Endothelial cell of umbilical vein (primary cell): Measurements from ENCODE around the gene CDX4. TPM values are rescaled to one million over a fixed set of nuclear protein-coding genes. Genes with fewer than 3 reads are reported as not detected.

Source experiments
- BruUV-seq: library from RNA; stranded (reverse); fragments of 400-500 nt; replicated peaks from 2 replicates; lab custom pipeline; 2021; lab: Mats Ljungman, UMichigan
- CTCF ChIA-PET: fragments of 300-600, 350-600 bp; sonication (Branson Sonifier 250); formaldehyde crosslinking; loops from one replicate; lab custom pipeline; 2021; ENCODE audit warnings: antibody characterized with exemption, inconsistent platforms; lab: Charles Lee
- POLR2A ChIA-PET: fragments of 300-600, 350-600 bp; sonication (Branson Sonifier 250); formaldehyde crosslinking; loops from one replicate; lab custom pipeline; 2021; ENCODE audit warnings: antibody characterized with exemption, inconsistent platforms; lab: Charles Lee
- DNase-seq: peaks from one replicate; pipeline ENCODE4 v3.0.0-alpha.2; 2011; ENCODE audit warnings: low read depth, low spot score
- FAIRE-seq: peaks from 2 replicates; lab custom pipeline; 2011; peaks lifted over from hg19 to GRCh38; lab: Jason Lieb, UNC
- H2AFZ ChIP-seq: 2 replicates; pipeline ENCODE4 v1.6.0; 2012; ENCODE audit warnings: low read depth, low read length, control low read depth, inconsistent platforms
- H3K27ac ChIP-seq: 2 replicates; pipeline ENCODE4 v1.5.1; 2011; ENCODE audit warnings: low read depth, mild to moderate bottlenecking, control low read depth, low read length, moderate library complexity; ENCODE audit not compliant: insufficient read depth
- H3K27me3 ChIP-seq, 2 experiments: 2 replicates each; pipeline versions ENCODE4 v1.6.0 to v1.6.1; 2011; ENCODE audit warnings: low read length in 2 of 2, mixed read lengths in 1 of 2; ENCODE audit not compliant: control insufficient read depth in 2 of 2, insufficient read depth in 2 of 2
- H3K36me3 ChIP-seq, 2 experiments: 2 replicates in 1 of 2; 3 replicates in 1 of 2; pipeline ENCODE4 v1.5.1; 2011; ENCODE audit warnings: low read length in 2 of 2, mild to moderate bottlenecking in 1 of 2, moderate library complexity in 1 of 2; ENCODE audit not compliant: control insufficient read depth in 2 of 2, insufficient read depth in 2 of 2; ENCODE audit errors: extremely low read depth in 1 of 2
- H3K4me1 ChIP-seq: 3 replicates; pipeline ENCODE4 v1.5.1; 2011; ENCODE audit warnings: mild to moderate bottlenecking, low read length; ENCODE audit not compliant: control insufficient read depth, insufficient read depth; ENCODE audit errors: extremely low read depth
- H3K4me2 ChIP-seq: 2 replicates; pipeline ENCODE4 v1.6.1; 2011; ENCODE audit warnings: low read length, control low read depth, mixed read lengths; ENCODE audit not compliant: insufficient read depth
- H3K4me3 ChIP-seq, 3 experiments: fragments of 200-600 bp in 1 of 3; sonication (generic), shearing (Covaris generic) in 1 of 3; replicated peaks in 1 of 3; 2 replicates each; pipeline ENCODE4 v1.5.1; 2011 to 2016; ENCODE audit warnings: control low read depth in 3 of 3, low read length in 3 of 3, mild to moderate bottlenecking in 2 of 3, inconsistent platforms in 1 of 3, low read depth in 1 of 3, moderate library complexity in 1 of 3; ENCODE audit not compliant: insufficient read depth in 1 of 3
- H3K79me2 ChIP-seq: 2 replicates; pipeline ENCODE4 v1.6.0; 2012; ENCODE audit warnings: low read length, inconsistent platforms; ENCODE audit not compliant: control insufficient read depth, insufficient read depth
- H3K9ac ChIP-seq: replicated peaks from 2 replicates; pipeline ENCODE3; 2011; ENCODE audit warnings: low read length, control low read depth; ENCODE audit not compliant: insufficient read depth; ENCODE audit errors: extremely low read depth
- H3K9me1 ChIP-seq: replicated peaks from 3 replicates; pipeline ENCODE4 v1.6.0; 2011; ENCODE audit warnings: mild to moderate bottlenecking, low read length; ENCODE audit not compliant: control insufficient read depth, insufficient read depth; ENCODE audit errors: extremely low read depth
- H3K9me3 ChIP-seq: replicated peaks from 2 replicates; pipeline ENCODE4 v1.5.1; 2012; ENCODE audit warnings: low read length, inconsistent platforms; ENCODE audit not compliant: control insufficient read depth, insufficient read depth
- H4K20me1 ChIP-seq: replicated peaks from 2 replicates; pipeline ENCODE3; 2011; ENCODE audit warnings: mild to moderate bottlenecking, low read length; ENCODE audit not compliant: control insufficient read depth, insufficient read depth; ENCODE audit errors: extremely low read depth
- EZH2 ChIP-seq: IDR thresholded peaks from 2 replicates; pipeline ENCODE4 v1.6.1; 2012; ENCODE audit warnings: borderline replicate concordance, low read depth, mild to moderate bottlenecking, moderate library complexity, low read length, inconsistent platforms; ENCODE audit not compliant: severe bottlenecking
- FOS ChIP-seq: IDR thresholded peaks from 2 replicates; pipeline ENCODE4 v1.6.1; 2011; ENCODE audit warnings: mild to moderate bottlenecking, low read length, moderate library complexity, borderline replicate concordance; ENCODE audit not compliant: insufficient read depth
- GATA2 ChIP-seq: IDR thresholded peaks from 2 replicates; pipeline ENCODE4 v1.7.0; 2011; ENCODE audit warnings: low read depth, mild to moderate bottlenecking, moderate library complexity, mixed read lengths, low read length; ENCODE audit not compliant: insufficient read length, insufficient read depth
- JUN ChIP-seq: IDR thresholded peaks from 2 replicates; pipeline ENCODE4 v1.6.1; 2011; ENCODE audit warnings: borderline replicate concordance, low read depth; ENCODE audit not compliant: insufficient read length, insufficient read depth
- MYC ChIP-seq: IDR thresholded peaks from one replicate; pipeline ENCODE4 v1.6.1; 2011; ENCODE audit warnings: mild to moderate bottlenecking, low read depth, low read length
- POLR2A ChIP-seq: IDR thresholded peaks from 2 replicates; pipeline ENCODE4 v1.6.1; 2012; ENCODE audit warnings: low read depth, mild to moderate bottlenecking, control low read depth, low read length
- POLR2AphosphoS5 ChIP-seq: IDR thresholded peaks from 2 replicates; pipeline ENCODE4 v1.6.1; 2012; ENCODE audit warnings: low read depth, mild to moderate bottlenecking, control low read depth, low read length, moderate library complexity; ENCODE audit not compliant: insufficient read depth
- dilution Hi-C: fragments of 300-500 bp; cut with MboI; formaldehyde crosslinking; loops from one replicate; pipeline ENCODE4 v1.15.0; 2019; ENCODE audit warnings: low sequenced_read_pairs; ENCODE audit not compliant: extremely low pct_ligation_motif_present
- intact Hi-C: fragments of 100-400 bp; cut with micrococcal nuclease; formaldehyde crosslinking; loops from one replicate; pipeline ENCODE4 v1.10.0; 2022
- polyA plus RNA-seq, 4 experiments: library from polyadenylated mRNA; depleted of rRNA in 3 of 4; stranded (reverse) in 3 of 4; unstranded in 1 of 4; fragments of >200 nt; gene quantifications; 2 replicates each; pipeline versions ENCODE4 v1.2.1 to v1.2.3, GENCODE V29; 2011 to 2012; ENCODE audit warnings: missing spikeins in 1 of 4
- total RNA-seq: library from RNA; stranded (reverse); gene quantifications from 2 replicates; pipeline ENCODE4 v1.2.3, GENCODE V29; 2021
- TF ChIP-seq, protein P1 (sequence below): IDR thresholded peaks from 2 replicates; pipeline ENCODE4 v1.6.1; 2011; ENCODE audit not compliant: insufficient read depth, insufficient read length
- TF ChIP-seq, protein P2 (sequence below), 2 donors: IDR thresholded peaks; 1 replicate in 1 of 2; 2 replicates in 1 of 2; pipeline ENCODE4 v1.5.1; 2011; ENCODE audit warnings: low read length in 2 of 2, mild to moderate bottlenecking in 2 of 2, moderate library complexity in 2 of 2, control low read depth in 1 of 2, inconsistent platforms in 1 of 2, low read depth in 1 of 2; ENCODE audit not compliant: insufficient read depth in 1 of 2; ENCODE audit errors: extremely low read depth in 1 of 2

Gene CDX4
- total and polyA plus RNA-seq, 2 donors (not counting 3 experiments of a cell fraction or from before 2014, with no cell fraction given) = not detected

DNA sequence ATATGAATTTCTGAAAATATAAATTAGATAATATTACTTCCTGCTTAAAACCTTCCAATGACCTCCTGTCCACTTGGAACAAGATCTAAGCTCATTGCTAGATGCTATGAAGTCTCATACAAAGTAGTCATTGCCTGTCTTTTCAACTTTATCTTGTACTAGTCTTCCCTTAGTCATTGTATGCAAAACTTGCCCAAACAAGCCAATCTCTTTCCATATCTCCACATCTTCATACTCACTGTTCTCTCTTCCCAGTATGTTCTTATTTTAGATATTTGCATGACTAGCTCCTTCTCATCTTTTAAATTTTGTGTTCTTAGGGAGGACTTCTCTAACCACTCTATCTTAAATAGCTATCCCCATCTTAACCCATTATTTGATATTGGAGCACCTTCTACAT, 33.9 kb upstream of the CDX4 start:
- Histone ChIP-seq H3K9ac (no peak overlapping the region), H3K27ac (no peak overlapping the region), H3K4me2 (no peak overlapping the region), H4K20me1 (no peaks in the 10 kb centered on the region), H3K79me2 (no peaks in the 10 kb centered on the region), H3K36me3 (no peaks in the 10 kb centered on the region), H3K9me1 (no peaks in the 10 kb centered on the region), H2AFZ (no peak overlapping the region), H3K9me3 (no peaks in the 10 kb centered on the region), H3K4me3 (no peak overlapping the region), H3K4me1 (no peaks in the 10 kb centered on the region), H3K27me3 (no peaks in the 10 kb centered on the region)
- FAIRE-seq (no peak), DNase-seq (no peak)
- ChIA-PET CTCF (no interaction called here), POLR2A (no interaction called here)
- TF ChIP-seq GATA2 = no peak
- TF ChIP-seq POLR2A = no peak
- TF ChIP-seq EZH2 = no peak
- TF ChIP-seq POLR2AphosphoS5 = no peak
- TF ChIP-seq, protein P1, sequence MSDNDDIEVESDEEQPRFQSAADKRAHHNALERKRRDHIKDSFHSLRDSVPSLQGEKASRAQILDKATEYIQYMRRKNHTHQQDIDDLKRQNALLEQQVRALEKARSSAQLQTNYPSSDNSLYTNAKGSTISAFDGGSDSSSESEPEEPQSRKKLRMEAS = no peak
- TF ChIP-seq FOS = no peak
- dilution Hi-C loops = no loop called here
- intact Hi-C loops = no loop called here
- no TSS peak for BruUV-seq

DNA sequence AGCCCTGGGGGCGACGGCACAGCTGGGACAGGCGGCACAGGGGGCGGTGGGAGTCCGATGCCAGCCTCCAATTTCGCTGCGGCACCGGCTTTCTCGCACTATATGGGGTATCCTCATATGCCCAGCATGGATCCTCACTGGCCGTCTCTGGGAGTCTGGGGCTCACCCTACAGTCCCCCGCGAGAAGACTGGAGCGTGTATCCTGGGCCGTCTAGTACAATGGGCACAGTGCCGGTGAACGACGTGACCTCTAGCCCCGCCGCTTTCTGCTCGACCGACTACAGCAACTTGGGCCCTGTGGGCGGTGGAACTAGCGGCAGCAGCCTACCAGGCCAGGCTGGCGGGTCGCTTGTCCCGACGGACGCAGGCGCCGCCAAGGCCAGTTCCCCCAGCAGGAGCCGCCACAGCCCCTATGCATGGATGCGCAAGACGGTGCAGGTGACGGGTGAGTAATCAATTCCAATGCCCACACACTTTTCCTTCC, 500 bp downstream of the CDX4 start:
- Histone ChIP-seq H3K9ac (no peak overlapping the region), H3K4me1 (no peaks in the 10 kb centered on the region), H3K79me2 (no peaks in the 10 kb centered on the region), H3K4me2 (no peak overlapping the region), H3K27me3 (no peaks in the 10 kb centered on the region), H3K36me3 (no peaks in the 10 kb centered on the region), H2AFZ (no peak overlapping the region), H3K27ac (no peak overlapping the region), H3K9me1 (no peaks in the 10 kb centered on the region), H3K4me3 (no peak overlapping the region), H4K20me1 (no peaks in the 10 kb centered on the region), H3K9me3 (no peaks in the 10 kb centered on the region)
- FAIRE-seq (no peak), DNase-seq (no peak)
- ChIA-PET CTCF (no interaction called here), POLR2A (no interaction called here)
- intact Hi-C loops = no loop called here
- BruUV-seq = no TSS peak
- dilution Hi-C loops = no loop called here
- TF ChIP-seq, protein P1 = no peak
- no peak for TF ChIP-seq JUN
- TF ChIP-seq POLR2A = no peak
- TF ChIP-seq EZH2 = no peak
- TF ChIP-seq, protein P2, sequence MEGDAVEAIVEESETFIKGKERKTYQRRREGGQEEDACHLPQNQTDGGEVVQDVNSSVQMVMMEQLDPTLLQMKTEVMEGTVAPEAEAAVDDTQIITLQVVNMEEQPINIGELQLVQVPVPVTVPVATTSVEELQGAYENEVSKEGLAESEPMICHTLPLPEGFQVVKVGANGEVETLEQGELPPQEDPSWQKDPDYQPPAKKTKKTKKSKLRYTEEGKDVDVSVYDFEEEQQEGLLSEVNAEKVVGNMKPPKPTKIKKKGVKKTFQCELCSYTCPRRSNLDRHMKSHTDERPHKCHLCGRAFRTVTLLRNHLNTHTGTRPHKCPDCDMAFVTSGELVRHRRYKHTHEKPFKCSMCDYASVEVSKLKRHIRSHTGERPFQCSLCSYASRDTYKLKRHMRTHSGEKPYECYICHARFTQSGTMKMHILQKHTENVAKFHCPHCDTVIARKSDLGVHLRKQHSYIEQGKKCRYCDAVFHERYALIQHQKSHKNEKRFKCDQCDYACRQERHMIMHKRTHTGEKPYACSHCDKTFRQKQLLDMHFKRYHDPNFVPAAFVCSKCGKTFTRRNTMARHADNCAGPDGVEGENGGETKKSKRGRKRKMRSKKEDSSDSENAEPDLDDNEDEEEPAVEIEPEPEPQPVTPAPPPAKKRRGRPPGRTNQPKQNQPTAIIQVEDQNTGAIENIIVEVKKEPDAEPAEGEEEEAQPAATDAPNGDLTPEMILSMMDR (IDR thresholded peaks at IDR 0.05; ENCODE audit: extremely low read depth in 1 of 2, insufficient read depth in 1 of 2, low read depth in 1 of 2, low read length in 2 of 2) = no peak
- no peak for TF ChIP-seq FOS
- no peak for TF ChIP-seq POLR2AphosphoS5
- TF ChIP-seq MYC = no peak
- no peak for TF ChIP-seq GATA2
